GM18498 (cell line): ENCODE measurements around the gene CDK1.
A peak's percentile ranks its signal among the peaks of the same experiment; 100 is the strongest.
"Not testable (repeated sequence)": the region's sequence is repeated elsewhere in the genome, so short reads cannot be mapped to it uniquely, and the experiment has no call there.

ENCODE experiments used
- ATAC-seq: cut with Tn5 transposase; IDR thresholded peaks from one replicate; pipeline ENCODE4 v1.9.1; 2021; ENCODE audit warnings: mild to moderate bottlenecking, moderate library complexity; ENCODE audit not compliant: unreplicated experiment

CDK1 gene

DNA sequence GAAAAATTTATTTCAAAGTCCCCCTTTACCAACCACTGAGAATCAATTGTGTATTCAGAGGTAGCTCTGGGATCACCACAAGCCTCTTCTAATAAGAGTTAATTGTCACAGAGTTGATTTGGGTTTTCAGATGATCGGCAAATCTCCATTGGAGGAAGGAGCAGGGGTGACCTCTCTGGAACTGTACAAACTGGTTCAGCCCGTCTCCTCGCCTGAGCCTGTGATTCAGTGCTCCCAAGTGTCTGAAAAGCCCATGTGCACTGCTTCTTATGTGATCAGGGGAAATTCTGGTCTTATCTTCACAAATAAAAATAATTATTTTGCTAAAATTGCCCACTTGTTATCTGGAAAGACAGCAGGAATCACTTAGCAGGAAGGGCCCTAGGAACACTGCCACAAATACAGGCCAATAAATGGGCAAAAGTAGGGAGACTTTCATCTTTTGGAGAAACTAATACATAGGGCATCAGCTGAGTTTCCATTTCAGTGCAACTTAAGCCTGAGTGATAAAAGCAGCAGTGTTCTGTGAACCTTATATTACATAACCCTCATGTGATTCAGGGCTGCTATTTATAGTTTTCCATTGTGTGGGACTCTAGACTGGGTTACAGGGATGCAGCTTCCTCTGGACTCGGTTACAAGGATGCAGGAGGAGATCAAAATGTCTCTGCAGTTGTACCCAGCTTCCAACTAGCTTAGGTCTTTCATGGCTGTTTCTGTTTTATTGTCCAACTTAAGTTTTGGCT is 32.3 kb downstream of the CDK1 start:
- ATAC-seq = no peak

DNA sequence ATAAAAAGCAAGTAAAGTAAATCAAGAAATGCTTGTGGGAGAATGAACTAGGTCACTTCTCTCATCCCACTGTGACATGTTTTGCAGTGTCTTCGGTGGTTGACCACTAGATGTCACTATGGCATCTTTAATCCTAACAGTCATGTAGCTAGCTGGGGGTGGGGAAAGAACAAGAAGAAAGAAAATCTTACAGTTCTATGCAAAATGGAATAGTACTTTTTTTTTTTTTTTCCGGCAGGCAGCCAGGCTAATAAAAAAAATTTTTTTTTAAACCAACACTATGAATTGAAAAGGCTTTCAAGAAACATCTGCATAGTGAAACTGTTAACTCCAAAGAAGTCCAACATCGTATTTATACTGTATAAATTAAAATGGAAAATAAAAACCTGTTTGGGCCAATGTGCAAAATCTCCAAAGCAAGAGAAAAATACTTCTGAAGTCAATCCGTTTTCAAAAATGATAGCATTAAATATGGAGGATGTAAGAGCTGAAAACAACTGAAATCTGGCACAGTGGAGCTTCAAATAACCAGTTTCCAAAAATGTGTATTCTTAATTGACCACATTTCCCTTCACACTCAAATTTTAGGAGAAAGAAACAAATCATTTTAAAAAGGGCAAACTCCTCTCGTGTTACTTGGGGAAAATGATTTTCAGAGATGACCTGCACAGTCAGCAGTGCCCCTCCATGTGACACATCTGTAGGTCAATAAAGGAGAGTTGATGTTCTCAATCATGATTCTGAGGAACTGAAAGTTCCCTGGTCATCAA is 38.5 kb downstream of the CDK1 start:
- peak; percentile 76 for ATAC-seq

DNA sequence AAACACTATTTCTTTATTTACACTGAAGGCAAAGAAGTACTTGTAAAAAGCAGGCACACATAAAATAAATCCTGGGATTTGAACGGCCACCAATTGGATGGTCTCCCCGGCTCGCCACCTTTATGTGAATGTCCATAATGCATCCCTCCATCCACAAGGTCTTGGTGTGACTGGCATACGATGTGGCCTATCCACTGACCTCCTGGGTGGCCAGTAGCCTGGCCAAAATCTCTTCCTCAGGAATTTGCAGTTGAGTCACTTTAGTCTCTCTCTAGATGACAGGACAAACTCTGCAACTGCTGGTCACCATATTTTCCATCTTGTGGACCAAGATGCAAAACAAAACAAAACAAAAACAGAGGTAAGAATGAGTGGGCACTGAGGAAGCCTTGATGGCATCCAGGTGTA is 39.1 kb downstream of the CDK1 start:
- ATAC-seq = no peak

- no peak for ATAC-seq
Measured at GRCh38 chr10:60818134-60818770, 40.0 kb downstream of the CDK1 start.

- ATAC-seq = no peak
Measured at GRCh38 chr10:60819271-60819670, 41.0 kb downstream of the CDK1 start.

DNA sequence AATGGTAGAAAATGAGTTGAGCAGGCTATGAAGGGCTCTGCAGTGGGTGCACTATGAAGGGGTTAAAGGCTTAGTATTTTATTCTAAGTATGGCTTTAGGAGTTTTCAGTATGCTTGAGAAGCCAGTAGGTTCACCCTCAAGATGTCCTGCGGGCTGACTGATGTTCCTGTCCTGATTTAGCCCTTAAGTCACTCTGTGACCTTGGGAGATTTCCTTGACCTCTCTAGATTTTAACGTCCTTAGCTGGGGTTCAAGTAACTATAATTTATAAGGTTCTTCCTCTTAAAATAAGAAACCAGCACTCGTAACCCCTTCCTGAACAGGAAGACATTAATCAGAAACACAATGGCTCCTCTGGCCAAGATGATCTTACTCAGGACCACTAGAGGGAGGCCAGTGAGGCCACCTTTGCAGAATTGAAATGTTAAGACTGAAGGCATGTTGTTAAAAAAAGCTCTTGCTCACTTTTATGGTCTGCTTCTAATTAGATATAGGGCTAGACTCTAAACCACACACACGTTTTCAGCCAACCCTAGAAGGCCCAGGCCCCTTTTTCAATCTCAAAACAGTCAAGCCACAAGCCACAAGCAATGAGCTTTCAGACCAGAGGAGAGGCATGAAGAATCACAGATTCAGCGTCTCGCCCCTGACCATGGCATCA is 41.9 kb downstream of the CDK1 start:
- ATAC-seq = peak; percentile 89

GRCh38 chr10:60821656-60822055 is 43.4 kb downstream of the CDK1 start:
- no peak for ATAC-seq

DNA sequence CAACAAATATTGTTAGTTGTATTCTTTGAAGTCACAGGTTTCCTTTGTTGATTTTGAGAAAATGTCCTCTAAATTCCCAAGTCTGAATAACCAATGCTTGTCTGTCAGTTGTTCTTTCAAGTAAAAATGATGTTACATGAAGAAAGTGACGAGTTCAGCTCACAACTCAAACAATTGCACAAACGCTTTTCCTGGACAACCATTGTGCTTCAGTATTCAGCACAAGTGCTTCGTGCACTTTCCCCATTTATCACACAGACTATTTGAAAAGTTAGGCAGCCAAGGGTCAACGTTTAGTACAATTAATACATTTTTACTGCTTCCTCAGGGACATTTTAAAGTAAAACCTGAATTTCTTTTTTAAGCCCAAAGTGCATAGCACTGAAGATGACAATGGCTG is 44.5 kb downstream of the CDK1 start:
- ATAC-seq = no peak

DNA sequence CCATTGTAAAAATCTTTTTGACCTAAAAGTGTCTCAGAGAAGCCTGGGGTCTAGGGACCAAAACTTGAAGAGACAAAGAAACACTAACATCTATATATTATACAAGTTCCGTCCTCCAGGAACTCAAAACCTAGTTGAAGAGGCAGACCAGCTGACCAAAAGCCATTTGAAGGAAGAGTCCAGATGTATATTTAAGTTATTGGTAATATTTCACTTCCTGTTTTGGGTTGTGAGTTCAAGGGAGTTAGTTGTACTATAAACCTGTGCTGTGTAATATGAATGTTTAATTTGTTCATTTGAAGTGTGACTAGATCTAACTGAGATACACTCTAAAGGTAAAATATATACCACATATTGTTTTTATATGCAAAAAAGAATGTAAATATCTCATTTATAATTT is 45.0 kb downstream of the CDK1 start:
- ATAC-seq = no peak

GRCh38 chr10:60825520-60825919 is 47.2 kb downstream of the CDK1 start:
- ATAC-seq = no peak

DNA sequence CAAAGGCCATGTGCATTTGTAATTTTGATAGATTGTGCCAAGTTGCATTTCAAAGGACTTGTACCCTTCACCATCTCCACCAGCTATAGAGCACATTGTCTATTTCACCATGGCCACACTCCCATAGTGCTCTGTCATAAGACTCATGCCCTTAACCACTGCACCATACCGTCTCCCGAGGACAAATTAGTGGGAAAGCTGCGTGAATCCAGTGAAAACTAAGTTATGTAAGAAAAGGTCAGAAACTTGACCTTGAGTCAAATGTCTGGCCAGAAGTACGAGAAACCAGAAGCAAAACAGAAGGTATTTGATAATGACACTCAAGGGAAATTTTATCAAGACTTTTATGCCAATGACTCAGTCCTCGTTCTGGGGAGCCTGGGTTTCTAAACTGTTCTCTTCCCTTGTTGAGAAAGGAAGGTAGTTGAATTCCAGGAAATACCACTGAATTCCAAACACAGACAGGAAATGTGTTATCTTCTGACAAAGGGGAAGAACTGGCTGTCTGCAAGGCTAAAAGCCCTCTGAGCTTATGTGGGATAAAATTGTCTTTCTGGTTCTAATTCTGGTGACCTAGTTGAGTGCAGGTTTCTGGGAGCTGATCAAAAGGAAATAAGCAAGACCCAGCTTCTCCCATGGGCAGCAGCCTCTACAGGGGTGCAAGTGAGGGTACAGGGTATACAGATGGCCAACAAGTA is 49.7 kb downstream of the CDK1 start:
- ATAC-seq = no peak

DNA sequence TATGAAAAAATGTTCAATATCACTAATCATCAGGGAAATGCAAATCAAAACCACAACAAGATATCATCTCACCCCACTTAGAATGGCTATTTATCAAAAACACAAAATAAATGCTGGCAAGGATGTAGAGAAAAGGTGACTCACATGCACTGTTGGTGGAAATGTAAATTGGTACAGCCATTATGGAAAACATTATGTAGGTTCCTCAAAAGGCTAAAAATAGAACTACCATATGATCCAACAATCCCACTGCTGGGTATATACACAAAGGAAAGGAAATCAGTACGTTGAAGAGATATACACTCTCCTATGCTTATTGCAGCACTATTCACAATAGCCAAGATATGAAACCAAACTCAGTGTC is 50.2 kb downstream of the CDK1 start:
- ATAC-seq = no peak

GRCh38 chr10:60832136-60832535 is 53.9 kb downstream of the CDK1 start:
- ATAC-seq = not testable (repeated sequence)

GRCh38 chr10:60834401-60834800 is 56.1 kb downstream of the CDK1 start:
- ATAC-seq = no peak

DNA sequence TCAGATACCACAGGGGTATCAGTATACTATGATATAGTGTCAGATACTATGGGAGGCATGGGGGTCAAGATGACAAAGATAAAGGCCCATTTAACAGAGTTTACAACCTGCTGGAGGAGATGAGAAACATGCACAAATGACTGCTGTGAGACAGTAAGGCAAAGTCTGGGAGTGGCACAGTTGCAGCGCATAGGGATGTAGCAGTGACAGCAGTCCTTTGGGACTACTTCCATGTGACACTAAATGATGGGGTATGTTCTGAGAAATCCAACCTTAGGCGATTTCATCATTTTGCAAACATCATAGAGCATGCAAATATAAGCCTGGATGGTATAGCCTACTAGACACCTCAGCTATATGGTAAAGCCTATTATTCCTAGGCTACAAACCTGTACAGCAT is 56.8 kb downstream of the CDK1 start:
- no peak for ATAC-seq

- ATAC-seq = not testable (repeated sequence)
Measured at GRCh38 chr10:60841227-60841626, 62.9 kb downstream of the CDK1 start.

- ATAC-seq = no peak
Measured at GRCh38 chr10:60842694-60843093, 64.4 kb downstream of the CDK1 start.
